ENCODE results near the gene TP53INP2. TPM values are rescaled to one million over a fixed set of nuclear protein-coding genes. Genes with fewer than 3 reads are reported as not detected.

Gene TP53INP2
- 7.4 to 10.6 TPM (median 7.5 TPM) in 5 replicates for total RNA-seq (2022; extraction: Qiagen RNA extraction; ENCODE audit: low read depth)

GRCh38 chr20:34704177-34705007, at the start of gene TP53INP2:
Gene TP53INP2 (plus strand): TSS chr20:34704344. CDS start chr20:34708740, 4,396 bp downstream.

GRCh38 chr20:34676642-34677373, 27.3 kb upstream of the TP53INP2 start, which contains the start of gene PIGU:
Gene PIGU (minus strand): TSS chr20:34677092. CDS start chr20:34677085, 7 bp downstream.

Other genes starting within 250 kb of the TP53INP2 start
- gene DYNLRB1, start 187.9 kb upstream of the TP53INP2 start, total RNA-seq (2022; extraction: Qiagen RNA extraction; ENCODE audit: low read depth): 215 to 238 TPM (median 224 TPM) in 5 replicates
- gene MAP1LC3A, start 145.6 kb upstream of the TP53INP2 start, total RNA-seq (2022; extraction: Qiagen RNA extraction; ENCODE audit: low read depth): 20.6 to 26.9 TPM (median 25.4 TPM) in 5 replicates
- gene PIGU, start 27.3 kb upstream of the TP53INP2 start, total RNA-seq (2022; extraction: Qiagen RNA extraction; ENCODE audit: low read depth): 25.1 to 31.2 TPM (median 30.0 TPM) in 5 replicates
- gene NCOA6, start 121.3 kb downstream of the TP53INP2 start, total RNA-seq (2022; extraction: Qiagen RNA extraction; ENCODE audit: low read depth): 16.3 to 21.7 TPM (median 20.8 TPM) in 5 replicates
- gene GGT7, start 168.5 kb downstream of the TP53INP2 start, total RNA-seq (2022; extraction: Qiagen RNA extraction; ENCODE audit: low read depth): 6.2 to 8.1 TPM (median 7.3 TPM) in 5 replicates
- 7.1 to 10.2 TPM (median 9.2 TPM) in 5 replicates for gene ACSS2, start 172.3 kb downstream of the TP53INP2 start, total RNA-seq (2022; extraction: Qiagen RNA extraction; ENCODE audit: low read depth)

All from A549 treated with DMSO at 1 μM for 4 hours (cell line).